Keratinocyte (primary cell): ENCODE data around the gene TRIM8.

Source experiments
- CTCF ChIP-seq, 3 experiments: IDR thresholded peaks in 1 of 3; conservative IDR thresholded peaks in 1 of 3; optimal IDR thresholded peaks in 1 of 3; 2 replicates in 2 of 3; 3 replicates in 1 of 3; pipeline versions ENCODE3 to v1.5.1; 2011; ENCODE audit warnings: low read length in 3 of 3, mild to moderate bottlenecking in 3 of 3, moderate library complexity in 2 of 3, control low read depth in 1 of 3, inconsistent platforms in 1 of 3; ENCODE audit not compliant: insufficient read depth in 2 of 3; ENCODE audit errors: extremely low read depth in 1 of 3
- EZH2 ChIP-seq: IDR thresholded peaks from one replicate; pipeline ENCODE4 v1.6.1; 2012; ENCODE audit warnings: inconsistent platforms, mild to moderate bottlenecking, low read length, moderate library complexity

GRCh38 chr10:102644066-102644645, at the start of gene TRIM8:
- no peak for TF ChIP-seq CTCF (optimal IDR thresholded peaks at IDR 0.05 in 1 of 3, IDR thresholded peaks at IDR 0.05 in 1 of 3, conservative IDR thresholded peaks at IDR 0.05 in 1 of 3; ENCODE audit: extremely low read depth in 1 of 3, insufficient read depth in 2 of 3, low read length in 3 of 3)
- TF ChIP-seq EZH2 = no peak
